ENCODE results near the gene TMEM138.

TMEM138 gene

DNA sequence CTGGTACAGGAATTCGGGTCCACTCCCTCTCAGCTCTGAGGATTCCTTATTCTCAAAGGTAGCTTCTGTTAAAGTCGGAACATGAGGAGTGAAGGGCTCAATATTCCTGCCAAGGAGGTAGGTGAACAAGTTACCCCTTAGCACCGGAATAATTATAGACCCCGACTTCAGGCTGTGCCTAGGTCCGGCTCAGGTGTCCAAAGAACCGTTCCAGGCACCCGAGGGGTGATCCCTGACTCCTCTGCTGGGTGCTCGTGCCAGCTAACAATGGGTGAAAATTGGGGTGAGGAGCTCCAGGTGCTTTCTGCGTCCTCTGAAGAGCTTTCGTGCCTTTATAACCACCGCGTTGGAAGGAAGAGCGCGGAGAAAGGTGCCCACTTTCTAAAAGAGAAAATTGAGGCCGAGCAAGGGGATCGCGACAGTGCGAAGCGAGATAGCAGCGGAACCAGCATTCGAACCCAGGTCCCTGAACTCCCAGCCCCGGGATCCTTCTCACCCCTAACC lies 885 bp upstream of the TMEM138 start:
- in situ Hi-C loops (cut with MboI; ENCODE audit: low sequenced_read_pairs): no loop called here

DNA sequence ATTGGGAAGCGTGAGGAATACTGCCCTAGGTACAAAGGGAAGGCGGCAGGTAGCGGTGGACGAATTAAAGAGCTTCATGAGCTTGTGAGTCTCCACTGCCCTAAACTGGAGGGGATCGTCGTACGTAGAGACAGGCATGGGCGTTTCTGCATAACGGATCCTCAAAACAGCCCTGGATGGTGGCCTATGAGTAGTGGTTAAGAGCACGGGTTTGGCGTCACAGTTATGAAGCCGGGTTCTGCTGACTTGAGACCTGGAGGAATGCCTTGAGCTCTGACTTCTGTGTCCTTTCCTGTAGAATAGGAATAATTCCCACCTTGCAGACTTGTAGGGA lies 335 bp downstream of the TMEM138 start:
- in situ Hi-C loops (cut with MboI; ENCODE audit: low sequenced_read_pairs): no loop called here

DNA sequence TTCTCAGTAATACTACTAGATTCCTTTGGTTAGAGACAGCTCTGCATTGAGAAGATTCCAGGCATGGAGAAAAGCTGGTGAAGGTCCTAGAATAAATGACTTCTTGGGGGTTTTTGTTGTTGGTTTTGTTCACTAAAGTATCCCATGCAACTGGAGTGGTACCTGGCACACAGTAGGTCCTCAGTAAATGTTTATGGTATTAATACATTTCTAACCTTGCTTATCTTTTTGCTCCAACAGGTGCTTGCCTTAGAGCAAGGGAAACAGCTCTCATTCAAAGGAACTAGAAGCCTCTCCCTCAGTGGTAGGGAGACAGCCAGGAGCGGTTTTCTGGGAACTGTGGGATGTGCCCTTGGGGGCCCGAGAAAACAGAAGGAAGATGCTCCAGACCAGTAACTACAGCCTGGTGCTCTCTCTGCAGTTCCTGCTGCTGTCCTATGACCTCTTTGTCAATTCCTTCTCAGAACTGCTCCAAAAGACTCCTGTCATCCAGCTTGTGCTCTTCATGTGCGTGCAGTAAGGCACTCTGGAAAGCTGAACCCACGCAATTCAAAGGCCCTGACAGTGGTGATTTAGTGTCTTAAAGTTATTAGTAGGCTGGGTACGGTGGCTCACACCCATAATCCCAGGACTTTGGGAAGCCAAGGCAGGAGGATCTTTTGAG lies 2.0 kb downstream of the TMEM138 start:
- in situ Hi-C loops (cut with MboI; ENCODE audit: low sequenced_read_pairs): no loop called here

DNA sequence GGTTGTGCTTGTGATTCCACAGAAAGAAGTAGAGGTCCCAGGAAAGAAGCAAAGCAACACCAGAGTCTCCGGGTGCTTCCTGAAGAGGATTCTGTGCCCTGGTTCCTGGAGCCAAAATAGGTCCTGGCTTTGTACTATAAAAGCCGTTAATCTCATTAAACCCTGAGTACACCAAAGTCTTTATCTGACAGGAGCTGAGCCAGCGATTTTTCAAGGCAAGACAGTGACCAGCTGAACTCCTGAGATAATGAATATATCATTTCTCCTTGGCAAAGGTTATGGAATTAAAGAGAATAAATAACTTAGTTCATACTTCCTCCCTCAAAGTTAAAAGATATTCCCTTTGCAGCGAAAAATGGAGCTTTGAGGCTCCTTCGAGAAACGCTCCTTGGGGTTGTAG lies 5.2 kb downstream of the TMEM138 start:
- in situ Hi-C loops (cut with MboI; ENCODE audit: low sequenced_read_pairs): no loop called here

DNA sequence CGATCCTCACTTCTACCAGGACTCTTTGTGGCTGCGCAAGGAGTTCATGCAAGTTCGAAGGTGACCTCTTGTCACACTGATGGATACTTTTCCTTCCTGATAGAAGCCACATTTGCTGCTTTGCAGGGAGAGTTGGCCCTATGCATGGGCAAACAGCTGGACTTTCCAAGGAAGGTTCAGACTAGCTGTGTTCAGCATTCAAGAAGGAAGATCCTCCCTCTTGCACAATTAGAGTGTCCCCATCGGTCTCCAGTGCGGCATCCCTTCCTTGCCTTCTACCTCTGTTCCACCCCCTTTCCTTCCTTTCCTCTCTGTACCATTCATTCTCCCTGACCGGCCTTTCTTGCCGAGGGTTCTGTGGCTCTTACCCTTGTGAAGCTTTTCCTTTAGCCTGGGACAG lies 6.5 kb downstream of the TMEM138 start:
- in situ Hi-C loops (cut with MboI; ENCODE audit: low sequenced_read_pairs): no loop called here

DNA sequence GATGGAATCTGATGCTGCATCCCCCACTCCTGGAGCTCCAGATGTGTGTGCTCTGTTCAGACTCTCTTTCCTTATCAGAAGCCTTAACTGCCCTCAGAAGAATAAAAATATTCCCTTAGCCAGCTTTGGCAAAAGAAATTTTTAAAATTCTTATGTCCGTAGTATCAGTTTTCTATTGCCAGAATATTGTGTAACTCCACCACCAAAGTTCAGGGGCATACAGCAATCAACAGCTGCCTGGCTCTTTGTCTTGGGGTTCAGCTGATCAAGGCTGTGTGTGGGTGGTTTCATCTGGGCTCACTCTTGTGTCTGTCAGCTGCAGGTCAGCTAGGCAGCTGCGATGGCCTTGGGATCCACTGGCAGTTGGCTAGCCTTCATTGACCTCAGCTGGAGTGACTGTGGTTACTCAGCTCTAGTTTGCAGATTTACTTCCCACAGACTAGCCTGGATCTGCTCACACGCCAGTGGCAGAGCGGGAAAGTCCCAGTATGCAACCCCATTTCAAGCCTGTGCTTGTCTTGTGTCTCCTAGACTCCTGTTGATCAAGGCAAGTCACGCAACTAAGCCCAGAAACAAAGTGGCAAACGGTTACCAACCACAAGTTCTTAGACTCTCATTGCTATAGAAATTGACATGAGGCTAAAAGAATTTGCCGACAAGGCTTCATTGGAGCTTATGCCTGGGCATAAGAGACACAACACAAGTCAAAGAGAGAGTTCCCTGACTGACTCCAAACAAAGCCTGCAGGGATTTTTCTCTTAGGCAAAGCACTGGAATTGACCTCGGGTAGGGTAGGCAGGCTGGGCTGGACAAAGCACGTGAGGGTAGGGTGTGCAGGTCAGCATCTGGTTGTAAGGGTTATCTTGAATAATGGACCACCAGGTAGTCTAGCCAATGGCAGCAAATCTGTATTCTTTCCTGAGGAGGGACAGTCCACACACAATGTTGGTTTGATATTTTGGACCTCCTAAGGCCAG lies 7.5 kb downstream of the TMEM138 start:
- in situ Hi-C loops (cut with MboI; ENCODE audit: low sequenced_read_pairs): no loop called here

DNA sequence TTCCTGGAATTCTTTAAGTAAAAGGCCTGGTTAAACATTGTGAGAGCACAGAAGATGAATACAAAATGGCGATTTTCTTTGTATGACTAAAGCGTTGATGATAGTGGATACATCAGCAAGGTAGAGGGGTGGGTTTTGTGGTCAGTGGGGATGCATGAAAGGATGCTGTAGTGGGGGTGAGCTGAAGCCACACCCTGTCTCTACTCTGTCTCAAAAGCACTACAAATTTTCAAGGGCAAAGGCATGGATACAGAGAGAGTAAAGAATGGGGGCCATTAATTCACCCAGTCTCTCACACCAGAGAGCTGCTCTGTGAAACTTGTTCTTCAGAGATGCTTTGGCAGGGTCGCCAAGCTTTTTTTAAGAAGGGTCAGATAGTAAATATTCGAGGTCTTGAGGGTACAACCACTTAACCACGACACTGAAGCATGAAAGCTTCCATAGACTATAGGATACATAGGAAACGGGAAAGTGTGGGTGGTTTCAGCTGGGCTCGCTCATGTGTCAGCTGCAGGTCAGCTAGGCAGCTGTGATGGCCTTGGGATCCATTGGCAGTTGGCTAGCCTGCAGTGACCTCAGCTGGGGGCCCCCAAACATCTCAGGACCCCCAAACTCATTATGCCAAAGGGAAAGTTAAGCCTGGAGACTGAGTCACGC lies 8.3 kb downstream of the TMEM138 start:
- in situ Hi-C loops (cut with MboI; ENCODE audit: low sequenced_read_pairs): no loop called here

DNA sequence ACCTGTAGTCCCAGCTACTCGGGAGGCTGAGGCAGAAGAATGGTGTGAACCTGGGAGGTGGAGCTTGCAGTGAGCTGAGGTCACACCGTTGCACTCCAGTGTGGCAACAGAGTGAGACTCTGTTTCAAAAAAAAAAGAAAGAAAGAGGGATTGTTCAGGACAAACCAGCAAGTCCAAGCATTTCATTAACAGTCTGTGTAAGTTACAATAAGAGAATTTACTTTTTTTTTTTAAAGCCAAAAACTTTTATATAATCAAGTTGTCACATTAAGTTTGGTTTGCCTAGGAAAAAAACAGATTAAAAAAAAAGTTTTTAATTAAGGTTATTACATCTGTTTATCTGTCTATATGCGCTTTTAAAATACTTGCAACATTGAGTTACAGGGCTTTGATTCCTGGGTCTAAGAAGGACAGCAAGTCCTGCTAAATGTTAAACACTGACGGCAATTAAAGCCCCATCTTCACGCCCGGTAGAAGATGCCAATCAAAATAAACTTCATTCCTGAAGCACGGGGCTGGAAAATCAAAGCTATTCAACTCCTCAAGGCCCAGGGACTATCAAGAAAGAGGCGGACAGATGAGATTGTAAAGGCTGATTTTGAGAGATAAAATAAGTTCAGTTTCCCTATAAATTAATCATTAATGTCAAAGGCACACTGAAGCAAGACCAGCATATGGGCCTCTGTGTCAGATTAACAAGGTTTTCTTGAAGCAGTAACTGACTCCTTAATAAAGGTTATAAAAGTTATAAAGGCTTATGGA lies 10.7 kb downstream of the TMEM138 start:
- in situ Hi-C loops (cut with MboI; ENCODE audit: low sequenced_read_pairs): no loop called here

DNA sequence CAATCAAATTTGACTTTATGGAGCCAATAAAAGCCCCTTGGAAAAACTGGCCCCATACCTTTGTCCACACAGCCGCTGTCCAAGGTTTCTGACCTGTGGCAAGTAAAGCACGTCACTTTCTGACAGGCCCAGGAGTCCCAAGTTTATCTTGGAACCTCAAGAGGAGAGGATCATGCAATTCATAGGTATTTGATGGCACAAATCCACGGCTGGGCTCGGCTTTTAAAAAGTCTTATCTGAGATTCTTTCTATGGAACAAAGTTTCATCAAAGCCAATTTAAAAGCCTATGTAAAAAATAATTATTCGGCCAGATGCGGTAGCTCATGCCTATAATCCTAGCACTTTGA lies 13.6 kb downstream of the TMEM138 start:
- in situ Hi-C loops (cut with MboI; ENCODE audit: low sequenced_read_pairs): no loop called here

DNA sequence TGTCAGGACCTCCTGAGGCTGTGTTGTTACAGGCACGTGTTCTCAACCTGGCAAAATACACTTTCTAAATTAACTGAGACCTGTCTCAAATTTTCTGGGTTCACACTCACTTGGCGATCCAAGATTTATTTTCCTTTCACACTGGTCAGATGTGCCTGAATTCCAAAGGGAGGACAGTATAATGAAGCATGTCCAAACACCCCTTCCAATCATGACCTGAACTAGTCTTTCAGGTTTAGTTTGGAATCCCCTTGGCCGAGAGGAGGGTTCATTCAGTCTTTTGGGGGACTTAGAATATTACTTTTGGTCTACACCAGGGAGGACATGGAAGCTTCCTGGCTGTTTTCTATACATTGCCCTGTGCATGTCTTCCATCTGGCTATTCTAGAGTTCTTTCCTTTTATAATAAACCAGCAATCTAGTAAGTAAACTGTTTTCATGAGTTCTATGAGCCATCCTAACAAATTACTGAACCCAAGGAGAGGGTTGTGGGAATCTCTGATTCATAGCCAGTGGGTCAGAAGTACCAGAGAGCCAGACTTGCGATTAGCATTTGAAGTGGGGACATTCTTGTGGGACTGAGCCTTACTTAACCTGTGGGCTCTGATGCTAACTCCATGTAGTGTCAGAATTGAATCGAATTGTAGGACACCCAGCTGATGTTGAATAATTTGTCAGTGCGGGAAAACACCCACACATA lies 15.4 kb downstream of the TMEM138 start:
- in situ Hi-C loops (cut with MboI; ENCODE audit: low sequenced_read_pairs): no loop called here

DNA sequence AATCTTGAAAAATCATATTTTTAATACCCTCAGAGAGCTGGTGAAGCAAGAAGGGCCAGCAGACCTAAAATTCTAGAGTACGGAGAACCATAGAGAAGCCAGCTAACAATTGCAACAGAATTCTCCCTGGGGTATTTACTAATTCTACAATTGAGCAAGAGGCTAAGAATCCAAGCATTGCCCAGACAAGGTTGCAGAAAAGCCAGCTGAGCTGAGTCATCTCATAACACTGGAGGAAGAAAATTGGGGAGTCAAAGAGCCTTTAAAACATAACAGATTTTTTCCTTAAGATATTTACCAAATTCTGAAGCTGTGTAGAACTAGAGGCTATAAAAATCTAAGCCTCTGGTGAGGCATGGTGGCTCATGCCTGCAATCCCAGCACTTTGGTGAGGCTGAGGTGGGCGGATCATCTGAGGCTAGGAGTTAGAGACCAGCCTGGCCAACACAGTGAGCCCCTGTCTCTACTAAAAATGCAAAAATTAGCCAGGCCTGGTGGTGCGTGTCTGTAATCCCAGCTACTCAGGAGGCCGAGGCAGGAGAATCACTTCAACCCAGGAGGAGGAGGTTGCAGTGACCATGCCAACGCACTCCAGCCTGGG lies 16.6 kb downstream of the TMEM138 start:
- in situ Hi-C loops (cut with MboI; ENCODE audit: low sequenced_read_pairs): no loop called here

DNA sequence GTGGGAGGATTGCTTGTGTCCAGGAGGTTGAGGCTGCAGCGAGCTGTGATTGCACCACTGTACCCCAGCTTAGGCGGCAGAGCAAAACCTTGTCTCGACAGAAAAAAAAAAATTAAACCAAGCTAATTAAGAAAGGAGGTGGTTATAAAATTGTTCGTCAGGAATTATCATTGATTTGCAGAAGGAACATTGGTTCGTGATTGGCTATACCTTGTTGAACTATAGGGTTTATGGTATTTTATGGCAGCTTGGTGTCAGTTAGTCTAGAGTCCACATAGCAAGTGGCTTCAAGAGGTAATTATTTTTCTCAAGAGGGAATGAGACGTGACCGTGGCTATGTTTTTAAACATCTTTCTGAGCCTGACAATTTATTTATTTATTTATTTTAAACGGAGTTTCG lies 18.7 kb downstream of the TMEM138 start:
- in situ Hi-C loops (cut with MboI; ENCODE audit: low sequenced_read_pairs): loop anchor here (10.0 kb wide), 1 partner anchor 46 kb away; the partner anchor contains the start of genes DDB1 and TKFC

DNA sequence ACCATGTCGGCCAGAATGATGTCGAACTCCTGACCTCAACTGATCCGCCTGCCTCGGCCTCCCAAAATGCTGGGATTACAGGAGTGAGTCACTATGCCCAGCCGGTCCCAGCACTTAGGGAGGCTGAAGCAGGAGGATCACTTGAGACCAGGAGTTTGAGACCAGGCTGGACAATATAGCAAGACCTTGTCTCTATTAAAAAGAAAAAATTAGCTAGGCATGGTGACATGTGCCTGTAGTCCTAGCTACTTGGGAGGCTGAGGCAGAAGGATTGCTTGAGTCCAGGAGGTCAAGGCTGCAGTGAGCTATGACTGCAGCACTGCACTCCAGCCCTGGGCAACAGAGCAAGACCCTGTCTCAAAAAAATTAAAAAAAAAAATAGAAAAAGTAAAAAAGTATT lies 21.7 kb downstream of the TMEM138 start:
- in situ Hi-C loops (cut with MboI; ENCODE audit: low sequenced_read_pairs): loop anchor here (10.0 kb wide), 1 partner anchor 49 kb away; the partner anchor contains the start of genes DDB1 and TKFC

DNA sequence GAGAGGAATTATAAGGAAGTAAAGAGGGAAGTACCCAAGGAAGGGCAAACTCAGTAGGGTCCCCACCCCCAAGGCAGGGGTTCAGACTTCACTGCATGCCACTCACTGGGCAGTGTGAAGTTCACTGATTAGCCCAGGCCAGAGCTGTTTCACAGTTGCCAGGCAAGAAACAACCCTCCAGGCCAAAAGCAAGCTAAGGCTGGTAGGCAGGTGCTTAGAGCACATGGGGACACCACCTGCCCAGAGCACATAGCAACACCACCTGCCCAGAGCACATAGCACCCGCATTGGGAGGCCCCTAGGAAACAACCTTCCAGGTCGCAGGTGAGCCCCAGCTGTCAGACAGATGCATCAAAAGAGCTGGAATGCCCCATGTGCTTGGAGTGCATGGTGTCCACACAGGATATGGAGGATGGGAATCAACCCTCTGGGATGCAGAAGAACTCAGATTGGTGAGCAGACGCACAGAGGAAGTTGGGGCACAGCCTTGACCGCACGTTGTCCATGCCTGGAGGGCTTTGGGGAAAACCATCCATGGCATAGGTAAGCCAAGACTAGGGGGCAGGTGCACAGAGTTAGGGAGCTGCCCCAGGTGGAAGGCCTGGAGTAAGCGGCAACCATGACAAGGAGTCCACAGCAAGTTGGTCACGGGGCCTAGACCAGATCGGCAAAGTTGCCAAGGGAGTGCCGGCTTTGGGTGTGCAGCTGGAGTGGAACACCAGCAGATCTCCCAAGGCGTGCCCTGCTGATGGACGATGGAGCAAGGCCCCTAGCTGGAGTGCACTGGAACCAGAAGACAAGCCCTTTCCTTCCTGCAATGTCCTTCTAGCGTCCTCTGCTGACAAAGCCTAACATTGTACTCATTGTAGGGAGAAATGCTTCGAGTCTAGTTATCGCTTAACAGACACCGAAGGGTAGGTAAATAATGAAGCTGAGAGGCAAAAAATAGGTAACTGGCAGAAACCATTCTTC lies 22.4 kb downstream of the TMEM138 start:
- in situ Hi-C loops (cut with MboI; ENCODE audit: low sequenced_read_pairs): loop anchor here (10.0 kb wide), 1 partner anchor 50 kb away; the partner anchor contains the start of genes DDB1 and TKFC

DNA sequence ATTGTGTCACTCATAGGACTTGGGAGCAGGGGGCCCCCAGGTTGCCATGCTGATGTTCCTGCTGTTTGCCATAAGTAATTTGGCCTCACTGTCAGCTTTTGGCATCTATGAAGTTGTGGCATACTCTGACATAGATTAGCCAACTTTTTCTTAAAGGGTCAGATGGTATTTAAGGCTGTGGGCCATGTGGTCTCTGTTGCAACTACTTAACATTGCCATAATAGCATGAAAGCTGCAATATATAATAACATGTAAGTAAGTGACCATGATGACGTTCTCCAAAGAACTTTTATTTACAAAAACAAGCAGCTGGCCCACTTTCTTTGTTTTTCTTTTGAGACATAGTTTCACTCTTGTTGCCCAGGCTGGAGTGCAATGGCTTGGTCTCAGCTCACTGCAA lies 28.0 kb downstream of the TMEM138 start:
- in situ Hi-C loops (cut with MboI; ENCODE audit: low sequenced_read_pairs): no loop called here

DNA sequence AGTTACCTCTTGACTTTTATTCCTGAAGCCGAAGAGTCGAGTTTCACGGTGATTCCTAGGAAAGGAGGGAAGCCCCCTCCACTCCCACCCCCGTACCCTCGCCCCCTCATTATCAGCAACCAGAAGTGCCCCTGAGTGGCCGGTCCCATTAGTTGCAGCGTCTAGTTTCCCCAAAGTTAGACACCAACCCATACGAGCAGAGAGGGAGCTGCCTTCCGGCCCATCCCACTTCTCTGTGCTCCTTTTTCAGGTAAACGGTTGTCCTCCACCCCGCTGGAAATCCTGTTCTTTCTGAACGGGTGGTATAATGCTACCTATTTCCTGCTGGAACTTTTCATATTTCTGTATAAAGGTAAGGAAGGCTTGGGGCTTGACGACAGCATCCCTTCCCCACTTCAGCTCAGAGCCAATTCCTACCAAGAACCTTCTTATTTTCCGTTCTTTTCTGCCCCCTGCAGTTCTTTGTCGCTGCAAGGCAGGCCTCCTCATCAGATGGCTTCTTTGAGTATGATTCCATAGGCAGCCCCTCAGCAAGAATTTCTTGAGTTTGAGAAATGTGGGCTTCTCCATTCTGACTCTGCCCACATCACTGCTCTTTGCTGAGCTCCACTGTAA lies 30.9 kb downstream of the TMEM138 start:
- in situ Hi-C loops (cut with MboI; ENCODE audit: low sequenced_read_pairs): no loop called here

DNA sequence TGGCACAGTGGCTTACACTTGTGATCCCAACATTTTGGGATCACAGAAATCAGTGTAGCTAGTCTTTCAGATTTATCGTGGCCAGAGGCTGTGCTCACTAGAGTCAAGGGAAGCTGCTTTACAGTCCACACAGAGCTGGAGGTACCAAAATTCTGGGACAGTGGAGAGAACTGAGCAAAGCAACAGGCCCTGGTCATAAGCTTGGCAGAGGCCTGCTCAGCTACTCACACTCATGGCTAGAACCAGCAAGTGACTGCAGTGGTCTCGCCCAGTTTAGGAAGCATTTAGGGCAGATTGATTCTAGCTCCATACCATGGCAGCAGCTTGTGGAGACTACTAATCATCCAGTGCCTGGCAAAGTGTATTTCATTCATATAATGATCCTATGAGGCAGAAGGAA lies 39.0 kb downstream of the TMEM138 start:
- in situ Hi-C loops (cut with MboI; ENCODE audit: low sequenced_read_pairs): no loop called here

DNA sequence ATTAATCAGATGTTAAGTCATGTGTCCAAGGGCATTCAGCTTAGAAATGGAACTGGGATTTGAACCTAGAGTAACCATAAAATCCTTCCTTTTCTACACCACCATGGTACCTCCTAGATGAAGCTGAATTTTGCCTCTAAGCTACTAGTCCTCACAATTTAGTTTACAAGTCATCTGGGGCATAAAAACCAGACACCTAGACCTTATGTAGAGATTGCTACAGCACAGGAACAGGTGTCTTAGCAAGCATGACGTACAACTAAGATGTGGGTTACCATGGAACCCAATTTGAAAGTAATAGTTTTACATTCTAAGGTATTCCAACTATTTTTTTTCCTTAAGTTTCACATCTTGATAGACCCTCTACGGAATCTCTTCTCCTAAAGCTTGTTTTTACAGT lies 39.4 kb downstream of the TMEM138 start:
- in situ Hi-C loops (cut with MboI; ENCODE audit: low sequenced_read_pairs): no loop called here
